Esophagus squamous epithelium (tissue), 5 donors: Measurements from ENCODE around the gene REPIN1. TPM values are rescaled to one million over a fixed set of nuclear protein-coding genes. Genes with fewer than 3 reads are reported as not detected.

Experiments used
- DNase-seq: peaks from one replicate; lab custom pipeline; 2025; lab: John Stamatoyannopoulos, UW
- H3K27ac ChIP-seq, 4 donors: fragments of 200-600 bp; sonication (generic); one replicate each; pipeline ENCODE4 v1.5.1; 2016 to 2019; ENCODE audit warnings: mild to moderate bottlenecking in 1 of 4
- H3K27me3 ChIP-seq, 4 donors: fragments of 200-600 bp; sonication (generic); 1 replicate in 3 of 4; 2 replicates in 1 of 4; pipeline versions ENCODE4 v1.5.1 to v1.6.0; 2017 to 2021; ENCODE audit warnings: antibody characterized with exemption in 1 of 4
- H3K36me3 ChIP-seq, 3 donors: fragments of 200-600 bp; sonication (generic); one replicate each; pipeline ENCODE4 v1.5.1; 2016 to 2019
- H3K4me1 ChIP-seq, 3 donors: fragments of 200-600 bp; sonication (generic); one replicate each; pipeline ENCODE4 v1.5.1; 2017 to 2019
- H3K4me3 ChIP-seq, 4 donors: fragments of 200-600 bp; sonication (generic); 1 replicate in 3 of 4; 2 replicates in 1 of 4; pipeline ENCODE4 v1.5.1; 2016 to 2019; ENCODE audit warnings: mild to moderate bottlenecking in 2 of 4, moderate library complexity in 1 of 4
- H3K9me3 ChIP-seq, 3 donors: fragments of 200-600 bp; sonication (generic); one replicate each; pipeline ENCODE4 v1.5.1; 2016 to 2019
- CTCF ChIP-seq, 6 experiments: fragments of 450-650 bp in 4 of 6; fragments of 200-600 bp in 2 of 6; sonication (generic) in 2 of 6; IDR thresholded peaks; one replicate each; pipeline ENCODE4 v1.5.1; 2016 to 2019; ENCODE audit warnings: antibody characterized with exemption in 6 of 6, mild to moderate bottlenecking in 4 of 6, moderate library complexity in 4 of 6
- POLR2A ChIP-seq, 4 donors: fragments of 450-650 bp; IDR thresholded peaks; one replicate each; pipeline ENCODE4 v1.6.1; 2017; ENCODE audit warnings: antibody characterized with exemption in 4 of 4, mild to moderate bottlenecking in 4 of 4, moderate library complexity in 3 of 4
- WGBS, 2 donors: methylation state at CpG; one replicate each; pipeline ENCODE4 v1.1.5; 2018; 5-methylcytosine and 5-hydroxymethylcytosine counted together
- intact Hi-C: fragments of 100-400 bp; cut with DNase I; formaldehyde crosslinking; loops from one replicate; pipeline ENCODE4 v1.15.0; 2022
- total RNA-seq, 4 donors: library from RNA; depleted of rRNA; stranded (reverse); fragments of >200 nt; gene quantifications; one replicate each; pipeline ENCODE4 v1.1.0, GENCODE V29; 2016
- donor health status: DM: yes; HTN: yes; CAD: no.

REPIN1 gene
- 10 to 100 TPM; 42.8 to 75.7 (median 63.2) TPM for total RNA-seq

- Histone ChIP-seq H3K27me3 (no peaks in the 10 kb centered on the region), H3K9me3 (no peaks in the 10 kb centered on the region), H3K4me3 (peak within 1 kb of the TSS; percentile 55 to 97 (median 81)), H3K27ac (peak within 1 kb of the TSS; percentile 89 to 98 (median 95)), H3K4me1 (peaks cover 32 to 57% (median 32%) of the 10 kb centered on the region in 3 donors), H3K36me3 (peaks cover 10 to 28% (median 18%) of the 10 kb centered on the region in 3 donors)
- DNase-seq: peak; percentile 72
- intact Hi-C loops: no loop called here
- WGBS, 2 donors: 0 to 1% methylated on average over 10 to 19 of the region's 85 CpGs
- peak in 2 of 4 donors; percentile 56 to 77 for TF ChIP-seq POLR2A (IDR thresholded peaks at IDR 0.05)
- peak in 1 of 6 experiments; percentile 7 for TF ChIP-seq CTCF (IDR thresholded peaks at IDR 0.05)
These were observed at the start of gene REPIN1 for GRCh38 chr7:150368096-150368883. TSS of gene REPIN1 (plus strand) at chr7:150368822. CDS start at chr7:150369712, 890 bp downstream.

DNA sequence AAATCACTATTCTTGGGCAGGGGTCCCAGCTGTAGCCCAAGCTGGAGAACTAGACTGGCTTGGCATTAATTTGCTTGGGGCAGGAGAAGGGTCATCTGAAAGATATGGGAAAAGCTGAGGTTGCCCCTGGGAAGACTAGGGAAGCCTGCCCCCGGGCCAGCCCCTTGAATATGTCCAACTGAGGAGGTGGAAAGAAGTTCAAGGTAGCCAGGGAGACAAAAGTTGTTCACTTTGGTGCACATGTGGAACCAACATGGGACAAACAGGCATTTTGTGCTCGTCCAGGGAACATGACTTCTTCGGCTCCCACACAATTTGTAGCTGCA lies 46.9 kb upstream of the REPIN1 start:
- intact Hi-C loops: no loop called here
- Histone ChIP-seq H3K36me3 (peaks cover 0 to 11% (median 2%) of the 10 kb centered on the region in 3 donors), H3K4me1 (peaks cover 17 to 77% (median 24%) of the 10 kb centered on the region in 3 donors), H3K9me3 (no peaks in the 10 kb centered on the region), H3K27me3 (peaks cover 0 to 7% (median 0%) of the 10 kb centered on the region in 4 donors), H3K27ac (peak overlapping the region; percentile 26 to 98 (median 95)), H3K4me3 (no peak overlapping the region)
- WGBS, 2 donors: 92 to 100% methylated on average over 1 to 3 of the region's 3 CpGs
- TF ChIP-seq POLR2A (IDR thresholded peaks at IDR 0.05) (no peak), CTCF (IDR thresholded peaks at IDR 0.05) (no peak)
- no peak for DNase-seq

GRCh38 chr7:150322114-150322832 lies 46.3 kb upstream of the REPIN1 start:
- 35 to 49% methylated on average over 4 of the region's 4 CpGs for WGBS, 2 donors
- peak overlapping the region; percentile 79 to 98 (median 95) for H3K27ac ChIP-seq
- peaks cover 0 to 7% (median 0%) of the 10 kb centered on the region in 4 donors for H3K27me3 ChIP-seq
- TF ChIP-seq POLR2A (IDR thresholded peaks at IDR 0.05): no peak
- no peak for TF ChIP-seq CTCF (IDR thresholded peaks at IDR 0.05)
- H3K4me1 ChIP-seq: peaks cover 17 to 77% (median 24%) of the 10 kb centered on the region in 3 donors
- H3K9me3 ChIP-seq: no peaks in the 10 kb centered on the region
- H3K4me3 ChIP-seq: peak overlapping the region; percentile 65 to 88 (median 79)
- intact Hi-C loops: no loop called here
- DNase-seq: no peak
- peaks cover 0 to 17% (median 4%) of the 10 kb centered on the region in 3 donors for H3K36me3 ChIP-seq

- peak within 1 kb of the TSS; percentile 79 to 98 (median 95) for H3K27ac ChIP-seq
- DNase-seq: no peak
- WGBS, 2 donors: 9 to 14% methylated on average over 7 to 14 of the region's 82 CpGs
- TF ChIP-seq CTCF (IDR thresholded peaks at IDR 0.05) (peak in 2 of 6 experiments; percentile 9 to 26), POLR2A (IDR thresholded peaks at IDR 0.05) (peak in 1 of 4 donors; percentile 29)
- H3K4me1 ChIP-seq: peaks cover 17 to 77% (median 24%) of the 10 kb centered on the region in 3 donors
- H3K4me3 ChIP-seq: peak within 1 kb of the TSS; percentile 65 to 88 (median 79)
- H3K27me3 ChIP-seq: peaks cover 0 to 7% (median 0%) of the 10 kb centered on the region in 4 donors
- peaks cover 0 to 24% (median 4%) of the 10 kb centered on the region in 3 donors for H3K36me3 ChIP-seq
- intact Hi-C loops: no loop called here
- H3K9me3 ChIP-seq: no peaks in the 10 kb centered on the region
These were observed 45.6 kb upstream of the REPIN1 start, which contains the start of the genes ACTR3C and LRRC61 for GRCh38 chr7:150322833-150323681. TSS of gene ACTR3C (minus strand) at chr7:150323545. CDS start at chr7:150295296, 28,249 bp downstream. TSS of gene LRRC61 (plus strand) at chr7:150323355. CDS start at chr7:150336862, 13,507 bp downstream.
